ENCODE results near the gene SGPP1.
"Not testable (repeated sequence)": the region's sequence is repeated elsewhere in the genome, so short reads cannot be mapped to it uniquely, and the experiment has no call there.

SGPP1 gene

GRCh38 chr14:63727231-63727735 is 582 bp downstream of the SGPP1 start:
- FAIRE-seq, result no peak
- DNase-seq (ENCODE audit: extremely low spot score, insufficient read length, low read depth), result no peak

GRCh38 chr14:63726499-63726898 is 1.4 kb downstream of the SGPP1 start:
- no peak for FAIRE-seq
- DNase-seq (ENCODE audit: extremely low spot score, insufficient read length, low read depth), result no peak

GRCh38 chr14:63725786-63726460 is 1.9 kb downstream of the SGPP1 start:
- no peak for FAIRE-seq

GRCh38 chr14:63717702-63718101 is 10.2 kb downstream of the SGPP1 start:
- no peak for FAIRE-seq
- no peak for DNase-seq (ENCODE audit: extremely low spot score, insufficient read length, low read depth)

More at GRCh38 chr14:63725786-63726460, 1.9 kb downstream of the SGPP1 start:
- no peak for DNase-seq (ENCODE audit: extremely low spot score, insufficient read length, low read depth)

- DNase-seq (ENCODE audit: extremely low spot score, insufficient read length, low read depth) (no peak), FAIRE-seq (no peak)
These were observed 12.5 kb downstream of the SGPP1 start for GRCh38 chr14:63715360-63715759.

GRCh38 chr14:63713764-63714163 is 14.1 kb downstream of the SGPP1 start:
- FAIRE-seq (no peak), DNase-seq (ENCODE audit: extremely low spot score, insufficient read length, low read depth) (no peak)

GRCh38 chr14:63713058-63713457 is 14.8 kb downstream of the SGPP1 start:
- DNase-seq (ENCODE audit: extremely low spot score, insufficient read length, low read depth) (no peak), FAIRE-seq (peak; percentile 5)

GRCh38 chr14:63712123-63712522 is 15.7 kb downstream of the SGPP1 start:
- FAIRE-seq, result no peak

GRCh38 chr14:63710497-63710896 is 17.4 kb downstream of the SGPP1 start:
- DNase-seq (ENCODE audit: extremely low spot score, insufficient read length, low read depth), result no peak
- FAIRE-seq, result peak; percentile 50

More at GRCh38 chr14:63712123-63712522, 15.7 kb downstream of the SGPP1 start:
- DNase-seq (ENCODE audit: extremely low spot score, insufficient read length, low read depth), result no peak

GRCh38 chr14:63709589-63709988 is 18.3 kb downstream of the SGPP1 start:
- DNase-seq (ENCODE audit: extremely low spot score, insufficient read length, low read depth) (no peak), FAIRE-seq (no peak)

GRCh38 chr14:63707216-63707615 is 20.6 kb downstream of the SGPP1 start:
- FAIRE-seq (no peak), DNase-seq (ENCODE audit: extremely low spot score, insufficient read length, low read depth) (no peak)

- FAIRE-seq, result peak; percentile 96
- DNase-seq (ENCODE audit: extremely low spot score, insufficient read length, low read depth), result no peak
These were observed 22.2 kb downstream of the SGPP1 start for GRCh38 chr14:63705561-63706070.

- not testable (repeated sequence) for DNase-seq (ENCODE audit: extremely low spot score, insufficient read length, low read depth); FAIRE-seq
These were observed 25.3 kb downstream of the SGPP1 start for GRCh38 chr14:63702530-63702929.

GRCh38 chr14:63701606-63702299 is 26.1 kb downstream of the SGPP1 start:
- FAIRE-seq (no peak), DNase-seq (ENCODE audit: extremely low spot score, insufficient read length, low read depth) (no peak)

GRCh38 chr14:63692310-63693020 is 35.4 kb downstream of the SGPP1 start:
- no peak for FAIRE-seq

GRCh38 chr14:63689132-63689531 is 38.7 kb downstream of the SGPP1 start:
- FAIRE-seq, result no peak

More at GRCh38 chr14:63692310-63693020, 35.4 kb downstream of the SGPP1 start:
- no peak for DNase-seq (ENCODE audit: extremely low spot score, insufficient read length, low read depth)

GRCh38 chr14:63686926-63687325 is 40.9 kb downstream of the SGPP1 start:
- FAIRE-seq, result peak; percentile 57

More at GRCh38 chr14:63689132-63689531, 38.7 kb downstream of the SGPP1 start:
- DNase-seq (ENCODE audit: extremely low spot score, insufficient read length, low read depth), result no peak

GRCh38 chr14:63685401-63685800 is 42.5 kb downstream of the SGPP1 start:
- DNase-seq (ENCODE audit: extremely low spot score, insufficient read length, low read depth), result no peak
- FAIRE-seq, result no peak

More at GRCh38 chr14:63686926-63687325, 40.9 kb downstream of the SGPP1 start:
- no peak for DNase-seq (ENCODE audit: extremely low spot score, insufficient read length, low read depth)

GRCh38 chr14:63682727-63683593 is 44.9 kb downstream of the SGPP1 start:
- DNase-seq (ENCODE audit: extremely low spot score, insufficient read length, low read depth), result no peak
- no peak for FAIRE-seq
